KOPT-K1 (cell line): Measurements from ENCODE around the gene STAC.
"Not testable (repeated sequence)": the region's sequence is repeated elsewhere in the genome, so short reads cannot be mapped to it uniquely, and the experiment has no call there.

Source experiments
- H3K27ac ChIP-seq: fragments of 200-600 bp; sonication (generic); 2 replicates; pipeline ENCODE4 v1.5.1; 2016; ENCODE audit warnings: antibody characterized with exemption, mild to moderate bottlenecking, low read depth, low read length; ENCODE audit not compliant: poor library complexity, severe bottlenecking
- H3K36me3 ChIP-seq: fragments of 200-600 bp; sonication (generic); 2 replicates; pipeline ENCODE4 v1.5.1; 2017; ENCODE audit warnings: antibody characterized with exemption, mild to moderate bottlenecking, low read length, moderate library complexity; ENCODE audit not compliant: insufficient read depth
- H3K9me3 ChIP-seq: fragments of 200-600 bp; sonication (generic); 2 replicates; pipeline ENCODE4 v1.5.1; 2017; ENCODE audit warnings: antibody characterized with exemption, low read length, mild to moderate bottlenecking; ENCODE audit not compliant: insufficient read depth, poor library complexity, severe bottlenecking

STAC gene

GRCh38 chr3:36548712-36549111 lies 168.4 kb downstream of the STAC start:
- Histone ChIP-seq H3K36me3 (no peaks in the 10 kb centered on the region), H3K27ac (no peak overlapping the region), H3K9me3 (no peaks in the 10 kb centered on the region)

- Histone ChIP-seq H3K27ac (no peak overlapping the region), H3K36me3 (no peaks in the 10 kb centered on the region), H3K9me3 (no peaks in the 10 kb centered on the region)
Observed at GRCh38 chr3:36557021-36557707, 176.9 kb downstream of the STAC start.

GRCh38 chr3:36557708-36558421 lies 177.6 kb downstream of the STAC start:
- H3K27ac ChIP-seq: no peak overlapping the region
- no peaks in the 10 kb centered on the region for H3K9me3 ChIP-seq
- no peaks in the 10 kb centered on the region for H3K36me3 ChIP-seq

- H3K9me3 ChIP-seq: no peaks in the 10 kb centered on the region
- H3K27ac ChIP-seq: no peak overlapping the region
- no peaks in the 10 kb centered on the region for H3K36me3 ChIP-seq
Observed at GRCh38 chr3:36558961-36559360, 178.7 kb downstream of the STAC start.

- Histone ChIP-seq H3K9me3 (no peaks in the 10 kb centered on the region), H3K27ac (no peak overlapping the region), H3K36me3 (no peaks in the 10 kb centered on the region)
Observed at GRCh38 chr3:36560685-36561084, 180.4 kb downstream of the STAC start.

- no peaks in the 10 kb centered on the region for H3K9me3 ChIP-seq
- H3K27ac ChIP-seq: no peak overlapping the region
- H3K36me3 ChIP-seq: no peaks in the 10 kb centered on the region
Observed at GRCh38 chr3:36561601-36562000, 181.3 kb downstream of the STAC start.

GRCh38 chr3:36562945-36563344 lies 182.6 kb downstream of the STAC start:
- no peak overlapping the region for H3K27ac ChIP-seq
- H3K9me3 ChIP-seq: no peaks in the 10 kb centered on the region
- no peaks in the 10 kb centered on the region for H3K36me3 ChIP-seq

GRCh38 chr3:36575241-36575640 lies 194.9 kb downstream of the STAC start:
- Histone ChIP-seq H3K27ac (no peak overlapping the region), H3K9me3 (peaks cover 18% of the 10 kb centered on the region), H3K36me3 (no peaks in the 10 kb centered on the region)

GRCh38 chr3:36578418-36578817 lies 198.1 kb downstream of the STAC start:
- not testable (repeated sequence) for H3K27ac ChIP-seq, H3K36me3 ChIP-seq
- peaks cover 12% of the 10 kb centered on the region for H3K9me3 ChIP-seq

GRCh38 chr3:36579746-36580145 lies 199.4 kb downstream of the STAC start:
- Histone ChIP-seq H3K27ac (no peak overlapping the region), H3K36me3 (no peaks in the 10 kb centered on the region), H3K9me3 (peaks cover 6% of the 10 kb centered on the region)

GRCh38 chr3:36580716-36581115 lies 200.4 kb downstream of the STAC start:
- Histone ChIP-seq H3K27ac (no peak overlapping the region), H3K9me3 (peaks cover 6% of the 10 kb centered on the region), H3K36me3 (no peaks in the 10 kb centered on the region)

GRCh38 chr3:36591959-36592358 lies 211.7 kb downstream of the STAC start:
- H3K27ac ChIP-seq: no peak overlapping the region
- H3K9me3 ChIP-seq: no peaks in the 10 kb centered on the region
- H3K36me3 ChIP-seq: no peaks in the 10 kb centered on the region

GRCh38 chr3:36595511-36595910 lies 215.2 kb downstream of the STAC start:
- no peaks in the 10 kb centered on the region for H3K36me3 ChIP-seq
- H3K27ac ChIP-seq: no peak overlapping the region
- H3K9me3 ChIP-seq: no peaks in the 10 kb centered on the region

- no peaks in the 10 kb centered on the region for H3K36me3 ChIP-seq
- H3K27ac ChIP-seq: no peak overlapping the region
- no peaks in the 10 kb centered on the region for H3K9me3 ChIP-seq
Observed at GRCh38 chr3:36596419-36596818, 216.1 kb downstream of the STAC start.

- Histone ChIP-seq H3K27ac (no peak overlapping the region), H3K36me3 (no peaks in the 10 kb centered on the region), H3K9me3 (no peaks in the 10 kb centered on the region)
Observed at GRCh38 chr3:36597422-36597821, 217.1 kb downstream of the STAC start.
